DMS 273 treated with DMSO at 0.1 percent for 48 hours (cell line): ENCODE results near the gene TCEA2.
A peak's percentile ranks its signal among the peaks of the same experiment; 100 is the strongest.

ENCODE experiments used
- DNase-seq: peaks from one replicate; lab custom pipeline; 2025; lab: John Stamatoyannopoulos, UW

The TCEA2 gene

GRCh38 chr20:64049060-64049877, 13.7 kb upstream of the TCEA2 start, which contains the start of gene SOX18:
SOX18 (minus strand) TSS chr20:64049639; CDS start chr20:64049516, 123 bp downstream.
- DNase-seq, result no peak

- DNase-seq, result no peak
Measured at GRCh38 chr20:64049878-64050260, 13.1 kb upstream of the TCEA2 start.

- no peak for DNase-seq
Measured at GRCh38 chr20:64050261-64051032, 12.6 kb upstream of the TCEA2 start.

GRCh38 chr20:64051033-64051452, 12.0 kb upstream of the TCEA2 start:
- no peak for DNase-seq

GRCh38 chr20:64051561-64052325, 11.3 kb upstream of the TCEA2 start:
- no peak for DNase-seq

GRCh38 chr20:64052326-64052722, 10.7 kb upstream of the TCEA2 start:
- no peak for DNase-seq

GRCh38 chr20:64052987-64053840, 9.8 kb upstream of the TCEA2 start:
- DNase-seq, result no peak

- DNase-seq, result peak; percentile 58
Measured at GRCh38 chr20:64053841-64054661, 8.9 kb upstream of the TCEA2 start.

GRCh38 chr20:64055396-64055892, 7.6 kb upstream of the TCEA2 start:
- DNase-seq, result no peak

- peak; percentile 23 for DNase-seq
Measured at GRCh38 chr20:64055893-64056638, 6.9 kb upstream of the TCEA2 start.

- no peak for DNase-seq
Measured at GRCh38 chr20:64056639-64056888, 6.4 kb upstream of the TCEA2 start.

- no peak for DNase-seq
Measured at GRCh38 chr20:64056889-64057627, 5.9 kb upstream of the TCEA2 start.

- DNase-seq, result no peak
Measured at GRCh38 chr20:64057628-64058498, 5.1 kb upstream of the TCEA2 start.

- no peak for DNase-seq
Measured at GRCh38 chr20:64058536-64058935, 4.5 kb upstream of the TCEA2 start.

- DNase-seq, result no peak
Measured at GRCh38 chr20:64062276-64062595, 762 bp upstream of the TCEA2 start.

- no peak for DNase-seq
Measured at GRCh38 chr20:64063389-64064144, 569 bp downstream of the TCEA2 start.

- no peak for DNase-seq
Measured at GRCh38 chr20:64064145-64064698, 1.2 kb downstream of the TCEA2 start.
